CMK (cell line): ENCODE data around the gene SH3RF3.

Experiments used
- DNase-seq: peaks from one replicate; pipeline ENCODE4 v3.0.0-alpha.2; 2010; ENCODE audit warnings: low read depth

The SH3RF3 gene

DNA sequence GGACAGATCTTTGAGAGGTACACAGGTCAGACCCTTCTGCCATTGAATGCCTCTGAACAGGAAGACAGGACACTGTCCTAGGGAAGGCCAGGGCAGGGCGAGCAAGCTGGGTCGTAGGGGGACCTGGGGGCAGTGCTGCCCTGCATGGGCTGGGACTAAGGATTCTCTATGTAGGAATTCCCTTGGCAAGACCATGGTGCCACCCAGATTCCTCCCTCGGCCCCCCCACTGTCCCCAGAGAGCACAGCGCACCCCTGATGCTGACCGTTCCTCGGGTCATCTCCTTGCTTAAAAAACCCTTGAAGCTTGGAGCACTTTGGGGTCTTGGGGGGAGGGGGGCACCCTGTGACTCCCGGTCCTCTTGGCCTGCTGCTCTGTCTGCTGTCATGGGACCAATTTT lies 289.7 kb downstream of the SH3RF3 start:
- DNase-seq, result no peak

- no peak for DNase-seq
Measured at GRCh38 chr2:109419171-109419756, 290.3 kb downstream of the SH3RF3 start.

DNA sequence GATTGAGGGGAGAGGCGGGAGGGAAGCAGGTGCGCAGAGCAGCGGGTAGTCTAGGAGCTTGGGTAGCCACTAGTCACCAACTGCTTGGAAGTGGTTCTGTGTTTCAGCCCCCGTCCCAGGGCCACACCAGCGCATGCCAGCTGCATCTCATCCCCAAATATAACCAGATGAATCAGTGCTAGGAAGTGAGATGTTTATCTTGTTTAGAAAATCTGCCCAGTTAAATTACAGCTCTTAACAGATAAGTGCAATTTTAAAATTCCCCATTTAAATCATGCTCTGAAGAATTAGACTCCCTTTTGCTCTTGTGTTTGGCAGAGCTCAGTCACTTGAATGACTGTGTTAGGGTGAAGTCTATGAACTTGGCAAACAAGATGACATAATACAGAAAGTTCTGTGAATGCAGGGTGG lies 291.0 kb downstream of the SH3RF3 start:
- no peak for DNase-seq

GRCh38 chr2:109421101-109421500 lies 292.1 kb downstream of the SH3RF3 start:
- DNase-seq, result no peak

GRCh38 chr2:109421642-109422041 lies 292.6 kb downstream of the SH3RF3 start:
- DNase-seq, result no peak

GRCh38 chr2:109422071-109422757 lies 293.2 kb downstream of the SH3RF3 start:
- DNase-seq, result no peak

GRCh38 chr2:109422758-109423500 lies 293.9 kb downstream of the SH3RF3 start:
- DNase-seq, result no peak

- no peak for DNase-seq
Measured at GRCh38 chr2:109423556-109424359, 294.8 kb downstream of the SH3RF3 start.

DNA sequence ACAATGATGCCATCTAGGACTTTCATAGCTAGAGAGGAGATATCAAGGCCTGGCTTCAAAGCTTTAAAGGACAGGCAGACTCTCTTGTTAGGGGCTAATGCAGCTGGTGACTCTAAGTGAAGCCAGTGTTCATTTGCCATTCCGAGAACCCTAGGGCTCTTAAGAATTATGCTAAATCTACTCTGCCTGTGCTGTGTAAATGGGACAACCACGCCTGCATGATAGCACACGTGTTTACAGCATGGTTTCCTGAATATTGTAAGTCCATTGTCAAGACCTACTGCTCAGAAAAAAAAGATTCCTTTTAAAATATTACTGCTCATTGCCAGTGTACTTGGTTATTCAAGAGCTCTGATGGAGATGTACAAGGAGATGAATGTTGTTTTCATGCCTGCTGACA lies 296.4 kb downstream of the SH3RF3 start:
- no peak for DNase-seq

DNA sequence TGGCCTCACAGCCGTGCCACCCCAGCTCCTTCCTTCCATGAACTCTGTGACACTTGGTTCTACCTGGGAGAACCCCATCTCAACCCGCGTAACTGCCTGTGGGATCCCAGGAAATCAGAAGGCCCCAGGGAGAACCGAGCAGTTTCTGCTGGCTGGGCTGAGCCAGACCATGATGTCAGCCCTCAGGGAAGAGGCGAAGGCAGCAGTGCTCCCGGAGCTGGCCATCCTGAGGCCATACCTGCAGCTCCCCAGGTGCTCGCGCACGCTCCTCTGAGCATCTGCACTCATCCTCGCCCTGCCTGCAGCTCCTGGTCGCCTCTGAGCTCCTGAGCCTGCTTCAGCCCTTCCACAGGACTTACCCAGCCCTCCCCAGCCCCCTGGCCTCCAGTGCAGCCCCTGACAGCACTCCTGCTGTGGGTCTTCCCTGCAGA lies 298.7 kb downstream of the SH3RF3 start:
- no peak for DNase-seq

DNA sequence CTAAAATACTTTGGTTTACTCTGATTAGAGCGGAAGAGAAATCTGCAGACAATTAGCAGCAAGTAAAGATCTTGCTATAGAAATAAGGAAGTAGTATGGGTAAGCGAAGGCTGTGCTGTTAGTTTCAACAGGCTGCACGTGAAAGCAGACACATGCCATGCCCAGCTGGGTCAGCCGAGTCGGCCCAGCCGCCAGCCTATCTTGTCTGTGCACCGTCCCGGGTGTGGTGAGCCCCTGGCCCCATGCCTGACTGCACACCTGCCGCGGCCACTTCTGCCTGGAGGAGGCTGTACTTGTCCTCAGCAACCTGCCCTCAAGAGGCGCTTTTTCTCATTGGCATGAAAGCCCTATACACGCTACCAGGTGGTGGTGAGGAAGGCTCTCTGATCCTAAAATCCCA lies 299.3 kb downstream of the SH3RF3 start:
- DNase-seq, result no peak

GRCh38 chr2:109428841-109429566 lies 300.0 kb downstream of the SH3RF3 start:
- DNase-seq, result no peak

DNA sequence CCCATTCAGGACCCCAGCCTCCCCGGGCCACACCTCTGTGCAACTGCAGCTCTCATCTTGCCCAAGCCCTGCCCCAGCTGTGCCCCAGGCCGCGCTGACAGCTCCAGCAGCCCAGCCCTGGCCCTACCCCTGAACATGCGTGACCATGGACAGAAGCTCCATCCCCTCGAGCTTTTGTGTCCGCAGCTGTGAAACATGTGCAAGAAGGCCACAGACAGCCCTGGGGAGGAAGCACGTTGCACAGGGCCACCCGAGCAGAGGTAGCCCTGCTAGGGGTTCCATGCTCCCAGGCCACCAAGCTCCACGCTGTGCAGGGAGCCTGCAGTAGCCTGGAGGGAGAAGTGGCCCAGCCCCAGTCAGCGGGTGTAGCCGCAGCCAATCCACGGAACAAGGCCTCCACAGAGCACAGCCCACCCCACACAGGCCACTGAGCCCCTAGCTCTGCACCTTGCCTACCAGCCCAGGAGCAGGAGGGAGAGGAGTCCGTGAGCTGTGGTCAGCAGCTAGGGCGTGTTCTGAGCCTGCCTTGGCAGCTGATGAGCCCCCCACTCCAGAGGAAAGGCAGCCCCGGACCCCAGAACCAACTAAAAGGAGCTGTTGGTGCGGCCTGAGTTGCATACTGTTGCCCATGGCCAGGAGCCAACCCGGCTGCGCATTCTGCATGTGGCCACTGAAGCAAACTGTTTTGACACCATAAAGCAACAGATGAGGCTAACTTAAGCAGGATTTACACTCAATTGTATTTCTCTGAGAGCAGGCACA lies 300.7 kb downstream of the SH3RF3 start:
- no peak for DNase-seq

DNA sequence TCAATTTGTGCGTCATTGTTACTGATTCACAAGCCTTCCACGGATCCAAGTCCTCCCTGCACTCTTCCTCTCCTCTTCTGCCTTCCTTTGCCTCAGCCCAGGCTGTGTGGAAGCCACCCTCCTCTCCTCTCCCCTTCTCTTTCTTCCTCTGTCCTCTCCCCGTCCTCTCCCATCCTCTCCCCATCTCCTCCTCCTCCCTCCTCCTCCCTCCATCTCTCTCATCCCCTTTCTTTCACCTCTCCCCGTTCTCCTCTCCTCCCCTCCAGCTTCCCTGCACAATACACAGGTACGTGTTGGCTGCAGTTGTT lies 301.3 kb downstream of the SH3RF3 start:
- no peak for DNase-seq

GRCh38 chr2:109432421-109432820 lies 303.4 kb downstream of the SH3RF3 start:
- no peak for DNase-seq

DNA sequence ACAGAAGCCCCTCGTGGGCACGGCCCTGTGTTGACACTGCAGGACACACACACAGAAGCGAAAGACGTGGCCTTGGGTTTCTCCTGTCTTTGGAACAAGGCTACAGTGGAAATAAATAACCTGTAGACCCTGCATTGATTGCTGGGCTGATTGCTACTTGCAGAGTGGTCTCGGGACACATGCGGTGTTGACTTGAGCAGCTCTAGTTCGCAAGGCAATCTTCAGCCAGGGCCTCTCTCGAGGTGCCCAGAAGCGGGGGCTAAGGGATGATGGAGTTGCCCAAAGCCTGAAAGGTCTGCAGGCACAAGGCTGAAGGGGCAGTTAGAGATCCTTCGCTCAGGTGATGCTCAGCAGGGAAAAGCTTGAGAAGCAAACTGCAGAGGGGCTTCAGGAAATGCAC lies 304.5 kb downstream of the SH3RF3 start:
- no peak for DNase-seq

GRCh38 chr2:109433926-109434325 lies 304.9 kb downstream of the SH3RF3 start:
- no peak for DNase-seq

- no peak for DNase-seq
Measured at GRCh38 chr2:109434351-109434750, 305.3 kb downstream of the SH3RF3 start.

DNA sequence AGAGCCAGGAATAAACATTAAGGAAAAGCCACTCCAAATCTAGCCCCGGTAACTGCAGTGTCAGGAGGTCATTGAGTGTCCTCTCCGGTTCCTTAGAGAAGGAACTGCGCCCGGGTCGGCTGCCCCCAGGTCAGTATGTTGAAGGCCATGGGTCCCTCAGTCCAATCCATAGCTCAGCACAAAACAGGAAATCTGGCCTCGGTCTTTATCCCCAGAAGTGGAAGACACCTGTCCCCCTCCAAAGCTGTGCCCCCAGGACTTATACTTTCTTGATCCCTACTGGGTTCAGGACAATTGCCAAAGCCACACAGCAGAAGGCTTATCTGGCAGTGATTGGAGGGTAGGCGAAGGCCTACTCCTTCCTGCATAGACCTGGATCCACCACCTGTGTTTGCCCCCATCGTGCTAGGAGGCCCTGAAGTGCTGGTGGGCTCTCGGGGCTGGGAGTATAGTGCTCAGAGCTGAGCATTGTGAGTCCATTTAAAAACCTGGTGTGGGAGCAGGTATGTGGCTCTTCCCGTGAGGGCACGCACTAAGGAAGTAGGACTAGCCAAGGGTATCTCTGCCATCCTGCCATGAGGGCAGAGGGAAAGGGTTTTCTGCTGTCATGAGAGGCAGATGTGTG lies 306.2 kb downstream of the SH3RF3 start:
- DNase-seq, result no peak

- DNase-seq, result no peak
Measured at GRCh38 chr2:109435901-109436598, 307.0 kb downstream of the SH3RF3 start.
